HCT116 (cell line): ENCODE results near the gene LPAR6. TPM values are rescaled to one million over a fixed set of nuclear protein-coding genes. Genes with fewer than 3 reads are reported as not detected.

Experiments used
- ATAC-seq: fragments of 200-7000 bp; cut with Tn5 transposase; 2 replicates; pipeline ENCODE4 v1.9.1; 2020; ENCODE audit warnings: mild to moderate bottlenecking, moderate library complexity
- BruUV-seq: library from RNA; stranded (reverse); fragments of 400-500 nt; replicated peaks from 2 replicates; lab custom pipeline; 2021; lab: Mats Ljungman, UMichigan
- CTCF ChIA-PET: fragments of 300-600 bp; sonication (Branson Sonifier 250); formaldehyde crosslinking; loops from one replicate; lab custom pipeline; 2021; ENCODE audit warnings: antibody characterized with exemption; lab: Charles Lee
- POLR2A ChIA-PET: fragments of 300-600, 350-600 bp; sonication (Branson Sonifier 250); formaldehyde crosslinking; loops from one replicate; lab custom pipeline; 2021; ENCODE audit warnings: antibody characterized with exemption; lab: Charles Lee
- RAD21 ChIA-PET, 2 experiments: fragments of 300-600 bp; sonication (Branson Sonifier 250); formaldehyde crosslinking; loops; one replicate each; lab custom pipeline; 2023; ENCODE audit warnings: low total read pairs in 2 of 2; ENCODE audit not compliant: uncharacterized antibody in 2 of 2, unreplicated experiment in 2 of 2, low non-redundant PET in 1 of 2; lab: Charles Lee
- DNase-seq: peaks from one replicate; pipeline ENCODE4 v3.0.0-alpha.2; 2010; ENCODE audit warnings: low read depth, low spot score
- H2AFZ ChIP-seq: fragments of 200-600 bp; shearing (Covaris generic), sonication (generic); 2 replicates; pipeline ENCODE4 v1.6.1; 2017; ENCODE audit warnings: low read depth, mixed run types, mixed read lengths, antibody characterized with exemption, low read length; ENCODE audit not compliant: poor library complexity, severe bottlenecking
- H3K27ac ChIP-seq: 2 replicates; pipeline ENCODE4 v1.5.1; 2012; ENCODE audit warnings: low read depth, low read length
- H3K27me3 ChIP-seq: fragments of 200-600 bp; sonication (generic); 2 replicates; pipeline ENCODE4 v1.6.1; 2016; ENCODE audit warnings: mixed run types, low read length, mixed read lengths; ENCODE audit not compliant: insufficient read depth
- H3K36me3 ChIP-seq, 2 experiments: fragments of 200-500 bp in 1 of 2; fragments of 200-600 bp in 1 of 2; sonication (Bioruptor generic) in 1 of 2; sonication (generic) in 1 of 2; 2 replicates each; pipeline versions ENCODE4 v1.5.1 to v1.6.1; 2014 to 2016; ENCODE audit warnings: low read length in 2 of 2, inconsistent platforms in 1 of 2, mixed read lengths in 1 of 2, mixed run types in 1 of 2; ENCODE audit not compliant: insufficient read depth in 2 of 2, control insufficient read depth in 1 of 2
- H3K4me1 ChIP-seq, 2 experiments: fragments of 200-600 bp in 1 of 2; sonication (generic) in 1 of 2; 2 replicates each; pipeline versions ENCODE4 v1.5.1 to v1.6.1; 2012 to 2017; ENCODE audit warnings: low read length in 2 of 2, inconsistent platforms in 1 of 2, mild to moderate bottlenecking in 1 of 2, mixed read lengths in 1 of 2, mixed run types in 1 of 2, moderate library complexity in 1 of 2; ENCODE audit not compliant: insufficient read depth in 2 of 2, control insufficient read depth in 1 of 2
- H3K4me2 ChIP-seq: fragments of 200-600 bp; sonication (generic); 2 replicates; pipeline ENCODE4 v1.6.1; 2017; ENCODE audit warnings: mixed run types, low read length, mixed read lengths
- H3K4me3 ChIP-seq, 2 experiments: fragments of 200-600 bp in 1 of 2; sonication (generic) in 1 of 2; replicated peaks in 1 of 2; 2 replicates each; pipeline ENCODE4 v1.5.1; 2011 to 2016; ENCODE audit warnings: low read length in 2 of 2, control low read depth in 1 of 2, low read depth in 1 of 2, mild to moderate bottlenecking in 1 of 2, mixed read lengths in 1 of 2, mixed run types in 1 of 2
- H3K79me2 ChIP-seq: fragments of 200-600 bp; sonication (generic); 2 replicates; pipeline ENCODE4 v1.6.1; 2017; ENCODE audit warnings: mild to moderate bottlenecking, mixed run types, low read length, moderate library complexity, mixed read lengths; ENCODE audit not compliant: insufficient read depth
- H3K9ac ChIP-seq: fragments of 200-600 bp; sonication (generic); 2 replicates; pipeline ENCODE4 v1.6.1; 2016; ENCODE audit warnings: low read length, mixed read lengths
- H3K9me2 ChIP-seq: fragments of 200-600 bp; sonication (generic), shearing (Covaris generic); 2 replicates; pipeline ENCODE4 v1.6.1; 2017; ENCODE audit warnings: mixed run types, mild to moderate bottlenecking, moderate library complexity; ENCODE audit not compliant: insufficient read depth
- H3K9me3 ChIP-seq, 2 experiments: fragments of 200-500 bp in 1 of 2; fragments of 200-600 bp in 1 of 2; sonication (Bioruptor generic) in 1 of 2; sonication (generic) in 1 of 2; 2 replicates each; pipeline ENCODE4 v1.6.1; 2014 to 2017; ENCODE audit warnings: low read length in 2 of 2, mixed read lengths in 2 of 2, inconsistent platforms in 1 of 2, low read depth in 1 of 2, mild to moderate bottlenecking in 1 of 2, mixed run types in 1 of 2, moderate library complexity in 1 of 2; ENCODE audit not compliant: control insufficient read depth in 1 of 2, insufficient read depth in 1 of 2
- H4K20me1 ChIP-seq: fragments of 200-600 bp; sonication (generic), shearing (Covaris generic); 2 replicates; pipeline ENCODE4 v1.6.1; 2017; ENCODE audit warnings: mixed run types, mild to moderate bottlenecking, moderate library complexity; ENCODE audit not compliant: insufficient read depth
- ATF3 ChIP-seq: IDR thresholded peaks from 2 replicates; pipeline ENCODE4 v1.6.1; 2012
- CBX3 ChIP-seq: IDR thresholded peaks from 2 replicates; pipeline ENCODE4 v1.6.1; 2012; ENCODE audit warnings: low read depth
- CEBPB ChIP-seq: IDR thresholded peaks from 2 replicates; pipeline ENCODE4 v1.6.1; 2012; ENCODE audit warnings: low read depth
- EGR1 ChIP-seq: IDR thresholded peaks from 2 replicates; pipeline ENCODE4 v1.6.1; 2012; ENCODE audit warnings: low read depth
- ELF1 ChIP-seq: IDR thresholded peaks from 2 replicates; pipeline ENCODE4 v1.6.1; 2012; ENCODE audit warnings: low read depth, borderline replicate concordance
- JUND ChIP-seq: IDR thresholded peaks from 2 replicates; pipeline ENCODE4 v1.6.1; 2012
- MAX ChIP-seq: IDR thresholded peaks from 2 replicates; pipeline ENCODE4 v1.6.1; 2012
- POLR2A ChIP-seq: IDR thresholded peaks from 2 replicates; pipeline ENCODE4 v1.7.0; 2011; ENCODE audit warnings: borderline replicate concordance; ENCODE audit not compliant: insufficient read depth, insufficient read length; ENCODE audit errors: extremely low read depth
- POLR2AphosphoS5 ChIP-seq: IDR thresholded peaks from 2 replicates; pipeline ENCODE4 v1.6.1; 2011; ENCODE audit warnings: mild to moderate bottlenecking, low read depth, low read length, moderate library complexity
- REST ChIP-seq: IDR thresholded peaks from 2 replicates; pipeline ENCODE4 v1.6.1; 2012; ENCODE audit warnings: low read depth
- SP1 ChIP-seq: IDR thresholded peaks from 2 replicates; pipeline ENCODE4 v1.6.1; 2012; ENCODE audit warnings: low read depth
- TCF7L2 ChIP-seq: IDR thresholded peaks from 2 replicates; pipeline ENCODE4 v1.7.0; 2011; ENCODE audit warnings: borderline replicate concordance, inconsistent platforms; ENCODE audit not compliant: insufficient read depth, insufficient read length; ENCODE audit errors: extremely low read depth
- YY1 ChIP-seq: IDR thresholded peaks from 2 replicates; pipeline ENCODE4 v1.6.1; 2011; ENCODE audit warnings: low read length, low read depth, moderate library complexity, mild to moderate bottlenecking; ENCODE audit not compliant: insufficient replicate concordance; ENCODE audit errors: extremely low read depth
- ZFX ChIP-seq: fragments of 450-650 bp; IDR thresholded peaks from 2 replicates; pipeline ENCODE4 v1.6.1; 2017
- ZNF274 ChIP-seq: fragments of 200-500 bp; sonication (Bioruptor generic); IDR thresholded peaks from 2 replicates; pipeline ENCODE4 v1.6.1; 2014; ENCODE audit warnings: mild to moderate bottlenecking, low read depth, low read length, inconsistent platforms
- intact Hi-C: fragments of 100-400 bp; cut with micrococcal nuclease; formaldehyde crosslinking; loops from 2 replicates; pipeline ENCODE4 v1.10.0; 2022
- total RNA-seq: library from RNA; stranded (reverse); gene quantifications from one replicate; pipeline ENCODE4 v1.2.1, GENCODE V29; 2021; ENCODE audit not compliant: unreplicated experiment

LPAR6 gene
- total RNA-seq, 1 experiment from 2014 or later = 0.12 TPM

- H3K9me3 ChIP-seq = no peaks in the 10 kb centered on the region
- BruUV-seq = no TSS peak
- H3K36me3 ChIP-seq = no peaks in the 10 kb centered on the region
- H3K79me2 ChIP-seq = no peaks in the 10 kb centered on the region
- intact Hi-C loops = no loop called here
- ChIA-PET CTCF (no interaction called here), RAD21 (no interaction called here)
- H3K4me2 ChIP-seq = no peak overlapping the region
- no peak for DNase-seq
- no peaks in the 10 kb centered on the region for H3K4me1 ChIP-seq
- H4K20me1 ChIP-seq = no peaks in the 10 kb centered on the region
- H3K27ac ChIP-seq = no peak overlapping the region
- no peaks in the 10 kb centered on the region for H3K9me2 ChIP-seq
- H2AFZ ChIP-seq = no peak overlapping the region
- H3K4me3 ChIP-seq = no peak overlapping the region
- no peak for TF ChIP-seq ZNF274
- TF ChIP-seq CBX3 = no peak
- no peak for TF ChIP-seq YY1
- TF ChIP-seq ZFX = no peak
- TF ChIP-seq, all 23 proteins: peak for 0
- Histone ChIP-seq H3K9ac (no peak overlapping the region), H3K27me3 (no peaks in the 10 kb centered on the region)
- POLR2A ChIA-PET = no interaction called here
- ATAC-seq = no peak
These were observed 1.6 kb upstream of the LPAR6 start for GRCh38 chr13:48414501-48414900.

GRCh38 chr13:48411841-48412531, 927 bp downstream of the LPAR6 start:
- POLR2A ChIA-PET = no interaction called here
- BruUV-seq = no TSS peak
- H3K4me3 ChIP-seq = no peak overlapping the region
- no peak for TF ChIP-seq YY1
- TF ChIP-seq CBX3 = no peak
- TF ChIP-seq REST = no peak
- no peak for TF ChIP-seq ZNF274
- TF ChIP-seq ATF3 = no peak
- TF ChIP-seq POLR2A = no peak
- no peak for TF ChIP-seq EGR1
- TF ChIP-seq MAX = no peak
- TF ChIP-seq POLR2AphosphoS5 = no peak
- TF ChIP-seq TCF7L2 = no peak
- TF ChIP-seq JUND = no peak
- TF ChIP-seq SP1 = no peak
- no peak for TF ChIP-seq ELF1
- no peak for TF ChIP-seq CEBPB

More at GRCh38 chr13:48411841-48412531, 927 bp downstream of the LPAR6 start:
- H3K9ac ChIP-seq = no peak overlapping the region
- H3K4me1 ChIP-seq = no peaks in the 10 kb centered on the region
- no peak for DNase-seq
- no peak overlapping the region for H2AFZ ChIP-seq
- CTCF ChIA-PET = no interaction called here
- no peaks in the 10 kb centered on the region for H3K9me2 ChIP-seq
- no peak for ATAC-seq
- no peaks in the 10 kb centered on the region for H4K20me1 ChIP-seq
- intact Hi-C loops = no loop called here
- no peaks in the 10 kb centered on the region for H3K27me3 ChIP-seq
- RAD21 ChIA-PET = no interaction called here
- H3K79me2 ChIP-seq = no peaks in the 10 kb centered on the region
- H3K27ac ChIP-seq = no peak overlapping the region
- H3K9me3 ChIP-seq = no peaks in the 10 kb centered on the region
- no peak overlapping the region for H3K4me2 ChIP-seq
- no peaks in the 10 kb centered on the region for H3K36me3 ChIP-seq
